ENCODE measurements around the gene SACS. TPM values are rescaled to one million over a fixed set of nuclear protein-coding genes. Genes with fewer than 3 reads are reported as not detected.
A peak's percentile ranks its signal among the peaks of the same experiment; 100 is the strongest.
"Not testable (repeated sequence)": the region's sequence is repeated elsewhere in the genome, so short reads cannot be mapped to it uniquely, and the experiment has no call there.

Gene SACS
- total and polyA plus RNA-seq, 5 donors: 4.8 to 23.5 (median 15.0) TPM

DNA sequence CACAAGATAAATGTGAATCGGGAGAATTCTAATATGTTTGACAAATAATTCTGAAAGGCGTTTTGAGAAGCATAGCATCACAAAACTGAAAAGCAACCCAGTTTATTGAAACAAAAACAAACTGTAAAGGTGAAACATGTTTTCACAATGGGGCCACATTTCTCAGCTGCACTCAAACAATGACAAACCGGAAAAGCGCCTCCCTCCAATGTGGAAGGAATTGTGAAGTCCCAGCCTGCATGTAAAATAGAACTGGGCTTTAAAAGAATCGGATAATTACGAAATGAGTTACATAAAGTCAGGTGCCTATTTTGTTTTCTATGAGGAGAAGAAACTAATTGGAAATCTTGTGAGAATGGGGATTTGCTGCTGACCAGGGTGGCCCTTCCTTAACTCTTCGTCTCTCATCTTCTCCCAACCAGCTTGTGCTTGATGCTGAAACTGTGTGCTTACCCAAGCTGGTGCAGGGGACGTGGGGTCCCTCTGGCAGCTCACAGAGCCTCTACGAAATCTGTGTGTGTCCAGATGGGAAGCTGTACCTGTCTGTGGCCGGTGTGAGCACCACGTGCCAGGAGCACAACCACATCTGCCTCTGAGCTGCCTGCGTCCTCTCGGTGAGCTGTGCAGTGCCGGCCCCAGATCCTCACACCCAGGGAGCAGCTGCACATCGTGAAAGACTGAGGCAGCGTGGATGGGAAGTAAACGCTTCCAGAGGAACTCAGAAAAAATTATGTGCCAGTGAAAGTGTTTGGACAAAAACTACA lies 109.4 kb downstream of the SACS start:
- DNase-seq (no peak), ATAC-seq (peak in 1 of 2 donors; percentile 19)
- Histone ChIP-seq H3K9me3 (ENCODE audit: control insufficient read depth, low read length) (no peaks in the 10 kb centered on the region), H3K27ac (ENCODE audit: low read length) (no peak overlapping the region), H3K4me3 (ENCODE audit: low read length) (no peak overlapping the region), H3K27me3 (ENCODE audit: control insufficient read depth, insufficient read depth) (no peaks in the 10 kb centered on the region), H3K4me1 (ENCODE audit: control insufficient read depth, insufficient read depth, low read length) (peaks cover 3% of the 10 kb centered on the region)
- WGBS: 66% methylated on average over 17 of the region's 17 CpGs
- intact Hi-C loops (cut with DNase I): loop anchor here in 1 of 4 donors (10.0 kb wide), 1 partner anchor 509 kb away; no protein-coding TSS in a partner anchor

DNA sequence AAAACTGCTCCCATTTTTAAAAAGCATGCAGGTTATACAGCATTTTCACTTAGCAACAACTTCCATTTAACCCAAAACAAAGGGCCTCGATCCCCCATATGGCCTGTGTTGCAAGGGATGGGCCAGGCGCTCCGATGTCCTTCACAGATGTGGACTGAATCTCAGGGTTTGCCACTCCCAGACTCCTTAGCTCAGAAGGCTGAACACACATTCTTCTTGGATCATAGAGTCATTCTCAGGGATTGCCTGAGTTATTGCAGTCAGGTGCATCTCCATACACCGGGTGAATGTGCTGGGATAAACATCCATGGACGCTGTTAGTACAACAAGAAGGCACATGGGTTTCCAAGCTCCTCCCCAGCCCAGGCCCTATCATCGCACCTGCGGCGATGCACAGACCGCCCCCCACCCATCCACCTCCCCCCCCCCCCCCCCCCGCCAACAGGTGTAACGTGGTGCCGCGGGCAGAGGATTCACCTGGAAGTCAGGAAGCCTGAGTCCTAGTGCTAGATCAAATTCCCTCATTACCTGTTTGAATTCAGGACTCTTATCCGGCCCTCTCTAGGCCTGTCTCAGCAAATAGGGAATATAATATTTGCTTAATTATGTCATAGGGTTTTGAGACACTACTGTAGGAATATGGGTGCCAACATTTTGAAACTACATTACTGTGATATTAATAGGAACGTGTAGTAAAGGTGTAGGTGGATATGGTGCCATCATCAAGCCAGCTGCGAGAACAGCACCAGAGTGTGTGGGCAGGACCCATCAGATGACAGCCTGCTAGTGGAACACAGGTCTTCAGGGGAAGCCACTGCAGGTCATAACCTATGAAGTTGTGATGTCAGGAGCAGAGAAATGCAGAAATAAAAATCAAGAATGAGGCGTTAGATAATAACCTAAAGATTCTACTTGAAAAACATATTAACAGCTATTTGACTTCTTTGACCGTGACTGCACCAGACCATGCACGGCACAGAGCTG lies 110.9 kb downstream of the SACS start:
- DNase-seq: no peak
- ATAC-seq: no peak
- intact Hi-C loops (cut with DNase I): loop anchor here in 1 of 4 donors (10.0 kb wide), 1 partner anchor 508 kb away; no protein-coding TSS in a partner anchor
- 89% methylated on average over 19 of the region's 19 CpGs for WGBS
- Histone ChIP-seq H3K27me3 (ENCODE audit: control insufficient read depth, insufficient read depth) (no peaks in the 10 kb centered on the region), H3K4me3 (ENCODE audit: low read length) (no peak overlapping the region), H3K27ac (ENCODE audit: low read length) (no peak overlapping the region), H3K4me1 (ENCODE audit: control insufficient read depth, insufficient read depth, low read length) (peaks cover 3% of the 10 kb centered on the region), H3K9me3 (ENCODE audit: control insufficient read depth, low read length) (no peaks in the 10 kb centered on the region)

DNA sequence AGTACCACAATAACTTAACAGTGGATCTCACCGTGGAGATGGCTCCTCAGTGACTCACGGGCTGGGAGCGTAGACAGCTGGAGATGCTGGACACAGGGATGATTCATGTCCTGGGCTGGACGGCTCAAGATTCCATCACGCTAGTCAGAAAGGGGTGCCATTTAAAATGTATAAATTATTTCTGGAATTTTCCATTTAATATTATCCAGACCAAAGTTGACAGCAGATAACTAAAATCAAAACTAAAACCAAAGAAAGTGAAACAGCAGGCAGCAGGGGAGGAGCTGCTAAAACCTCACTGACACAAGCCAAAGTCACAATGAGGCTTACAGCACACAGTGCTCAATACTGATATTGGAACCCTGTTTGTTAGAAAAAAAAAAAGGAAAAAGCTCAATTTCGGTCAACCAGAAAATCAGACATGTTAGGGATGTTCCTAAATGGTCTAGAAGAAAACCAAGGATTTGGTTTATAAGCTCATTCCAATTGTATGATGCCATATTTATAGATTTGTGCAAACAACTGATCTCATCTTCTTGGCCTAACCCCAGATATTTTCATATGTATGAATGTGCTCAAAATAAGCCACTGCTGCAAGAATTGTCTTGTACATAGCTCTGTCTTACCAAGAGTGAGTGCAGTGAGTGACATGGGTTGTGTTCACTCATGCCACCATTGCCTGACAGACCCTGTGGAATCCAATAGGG lies 111.8 kb downstream of the SACS start:
- peak; percentile 83 to 93 for ATAC-seq
- H3K4me1 ChIP-seq (ENCODE audit: control insufficient read depth, insufficient read depth, low read length): peaks cover 3% of the 10 kb centered on the region
- DNase-seq: peak; percentile 56 to 76 (median 75)
- no peak overlapping the region for H3K27ac ChIP-seq (ENCODE audit: low read length)
- H3K9me3 ChIP-seq (ENCODE audit: control insufficient read depth, low read length): no peaks in the 10 kb centered on the region
- peak overlapping the region; percentile 23 for H3K4me3 ChIP-seq (ENCODE audit: low read length)
- intact Hi-C loops (cut with DNase I): loop anchor here in 1 of 4 donors (10.0 kb wide), 1 partner anchor 507 kb away; no protein-coding TSS in a partner anchor
- H3K27me3 ChIP-seq (ENCODE audit: control insufficient read depth, insufficient read depth): no peaks in the 10 kb centered on the region
- WGBS: 38% methylated on average over 6 of the region's 6 CpGs

DNA sequence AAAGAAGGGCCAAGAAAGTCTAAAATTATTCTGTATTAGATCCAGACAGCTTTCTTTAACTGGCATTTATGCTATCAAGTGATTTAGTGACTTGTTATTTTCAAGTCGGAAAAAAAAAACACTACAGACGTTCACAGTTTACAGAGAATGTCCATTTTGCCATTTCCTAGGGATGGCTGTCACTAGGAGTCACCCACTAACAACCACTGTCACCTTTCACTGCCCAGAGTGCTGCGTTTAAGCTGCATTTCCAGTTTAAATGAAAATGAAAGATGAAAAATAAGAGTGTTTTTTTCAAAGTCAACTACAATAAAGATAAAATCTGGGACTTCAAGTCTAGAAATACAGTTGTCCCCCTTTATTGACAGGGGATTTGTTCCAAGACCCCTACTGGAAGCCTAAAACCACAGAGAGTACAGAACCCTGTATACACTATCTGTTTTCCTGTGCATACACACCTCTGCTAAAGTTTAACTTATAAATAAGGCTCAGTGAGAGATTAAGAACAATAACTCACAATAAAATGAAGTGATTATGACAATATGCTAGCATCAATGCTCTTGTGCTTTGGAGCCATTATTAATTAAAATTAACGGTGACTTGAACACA lies 112.5 kb downstream of the SACS start:
- H3K9me3 ChIP-seq (ENCODE audit: control insufficient read depth, low read length): no peaks in the 10 kb centered on the region
- peaks cover 3% of the 10 kb centered on the region for H3K4me1 ChIP-seq (ENCODE audit: control insufficient read depth, insufficient read depth, low read length)
- DNase-seq (no peak), ATAC-seq (no peak)
- no peak overlapping the region for H3K27ac ChIP-seq (ENCODE audit: low read length)
- no peaks in the 10 kb centered on the region for H3K27me3 ChIP-seq (ENCODE audit: control insufficient read depth, insufficient read depth)
- WGBS: 43% methylated on average over 4 of the region's 4 CpGs
- no peak overlapping the region for H3K4me3 ChIP-seq (ENCODE audit: low read length)
- intact Hi-C loops (cut with DNase I): loop anchor here in 1 of 4 donors (10.0 kb wide), 1 partner anchor 506 kb away; no protein-coding TSS in a partner anchor

DNA sequence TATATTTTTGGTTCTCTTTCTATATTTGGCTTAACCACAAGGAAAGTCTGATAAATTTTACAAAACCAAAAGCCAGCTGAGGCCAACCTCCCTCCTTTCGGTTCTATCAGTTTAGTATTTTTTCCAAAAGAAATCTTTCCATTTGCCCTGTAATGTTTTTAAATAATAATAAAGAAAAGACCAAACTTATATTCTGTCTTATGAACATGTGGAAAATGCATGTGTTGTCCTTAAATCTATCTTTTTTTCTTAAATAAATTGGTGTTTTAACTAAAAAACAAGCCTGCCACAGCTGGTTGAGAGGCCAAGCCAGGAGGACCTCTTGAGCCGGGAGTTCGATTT lies 113.6 kb downstream of the SACS start:
- 65% methylated on average over 3 of the region's 3 CpGs for WGBS
- no peak overlapping the region for H3K27ac ChIP-seq (ENCODE audit: low read length)

DNA sequence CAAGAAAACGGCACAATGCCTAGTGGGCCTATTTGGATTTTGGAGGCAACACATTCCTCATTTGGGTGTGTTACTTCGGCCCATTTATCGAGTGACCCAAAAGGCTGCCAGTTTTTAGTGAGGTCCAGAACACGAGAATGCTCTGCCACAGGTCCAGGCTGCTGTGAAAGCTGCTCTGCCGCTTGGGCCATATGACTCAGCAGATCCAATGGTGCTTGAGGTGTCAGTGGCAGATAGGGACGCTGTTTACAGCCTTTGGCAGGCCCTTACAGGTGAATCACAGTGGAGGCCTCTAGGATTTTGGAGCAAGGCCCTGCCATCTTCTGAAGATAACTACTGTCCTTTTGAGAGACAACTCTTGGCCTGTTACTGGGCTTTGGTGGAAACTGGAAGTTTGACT lies 118.7 kb downstream of the SACS start:
- WGBS: 93% methylated on average over 6 of the region's 6 CpGs
- H3K4me3 ChIP-seq (ENCODE audit: low read length); ATAC-seq; DNase-seq; H3K27ac ChIP-seq (ENCODE audit: low read length); H3K4me1 ChIP-seq (ENCODE audit: control insufficient read depth, insufficient read depth, low read length); H3K27me3 ChIP-seq (ENCODE audit: control insufficient read depth, insufficient read depth); H3K9me3 ChIP-seq (ENCODE audit: control insufficient read depth, low read length); intact Hi-C loops (cut with DNase I): not testable (repeated sequence)

More for the DNA sequence above, 113.6 kb downstream of the SACS start:
- Histone ChIP-seq H3K9me3 (ENCODE audit: control insufficient read depth, low read length) (no peaks in the 10 kb centered on the region), H3K4me3 (ENCODE audit: low read length) (no peak overlapping the region), H3K4me1 (ENCODE audit: control insufficient read depth, insufficient read depth, low read length) (peaks cover 3% of the 10 kb centered on the region), H3K27me3 (ENCODE audit: control insufficient read depth, insufficient read depth) (no peaks in the 10 kb centered on the region)
- intact Hi-C loops (cut with DNase I): loop anchor here in 1 of 4 donors (10.0 kb wide), 1 partner anchor 505 kb away; no protein-coding TSS in a partner anchor
- DNase-seq (no peak), ATAC-seq (no peak)

DNA sequence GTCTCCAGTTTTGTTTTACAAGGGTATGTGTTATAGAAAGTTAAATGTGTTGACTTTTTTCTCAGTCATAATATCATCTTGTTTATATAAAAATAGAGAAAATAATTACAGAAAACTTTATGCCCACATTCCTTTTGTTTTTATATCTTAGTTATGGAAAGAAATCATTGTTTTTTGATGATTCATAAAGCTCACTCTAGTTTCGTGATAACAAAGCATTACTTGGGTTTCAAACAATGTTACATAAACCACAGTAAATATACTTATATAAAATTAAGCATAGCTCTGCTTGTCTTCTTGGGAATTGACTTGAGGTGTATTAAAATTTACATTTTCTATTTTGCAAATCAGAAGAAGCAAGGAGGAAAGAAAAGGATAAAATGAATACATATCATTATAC lies 140.9 kb downstream of the SACS start:
- H3K4me3 ChIP-seq (ENCODE audit: low read length): no peak overlapping the region
- H3K27me3 ChIP-seq (ENCODE audit: control insufficient read depth, insufficient read depth): no peaks in the 10 kb centered on the region
- H3K9me3 ChIP-seq (ENCODE audit: control insufficient read depth, low read length): no peaks in the 10 kb centered on the region
- DNase-seq: no peak
- 73% methylated on average over 1 of the region's 1 CpG for WGBS
- intact Hi-C loops (cut with DNase I): no loop called here
- H3K4me1 ChIP-seq (ENCODE audit: control insufficient read depth, insufficient read depth, low read length): peaks cover 2% of the 10 kb centered on the region
- no peak for ATAC-seq
- H3K27ac ChIP-seq (ENCODE audit: low read length): no peak overlapping the region

DNA sequence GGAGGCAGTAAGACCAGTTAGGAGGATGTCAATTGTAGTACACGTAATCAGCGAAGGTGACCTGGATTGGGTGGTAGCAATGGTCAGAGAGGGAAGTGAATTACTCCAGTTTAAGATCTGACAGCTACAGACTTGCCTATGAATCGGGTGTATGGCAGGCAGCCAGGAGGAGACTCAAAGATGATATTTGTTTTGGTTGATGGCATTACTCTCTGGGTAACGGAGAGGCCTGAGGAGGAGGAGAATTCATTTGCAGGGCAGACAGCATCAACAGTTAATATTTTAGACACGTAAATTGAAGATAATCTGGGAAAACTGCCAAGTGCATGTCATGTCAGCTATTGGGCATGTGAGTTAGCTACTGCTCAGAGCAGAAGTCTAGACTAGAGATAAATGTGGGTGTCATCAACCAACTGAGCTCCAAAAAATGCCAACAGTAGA lies 143.6 kb downstream of the SACS start:
- DNase-seq (peak in 2 of 3 donors; percentile 40 to 65), ATAC-seq (peak; percentile 83 to 87)
- Histone ChIP-seq H3K27me3 (ENCODE audit: control insufficient read depth, insufficient read depth) (no peaks in the 10 kb centered on the region), H3K4me3 (ENCODE audit: low read length) (no peak overlapping the region), H3K9me3 (ENCODE audit: control insufficient read depth, low read length) (no peaks in the 10 kb centered on the region), H3K4me1 (ENCODE audit: control insufficient read depth, insufficient read depth, low read length) (peaks cover 2% of the 10 kb centered on the region), H3K27ac (ENCODE audit: low read length) (peak overlapping the region; percentile 74)
- WGBS: 34% methylated on average over 5 of the region's 5 CpGs
- intact Hi-C loops (cut with DNase I): no loop called here

DNA sequence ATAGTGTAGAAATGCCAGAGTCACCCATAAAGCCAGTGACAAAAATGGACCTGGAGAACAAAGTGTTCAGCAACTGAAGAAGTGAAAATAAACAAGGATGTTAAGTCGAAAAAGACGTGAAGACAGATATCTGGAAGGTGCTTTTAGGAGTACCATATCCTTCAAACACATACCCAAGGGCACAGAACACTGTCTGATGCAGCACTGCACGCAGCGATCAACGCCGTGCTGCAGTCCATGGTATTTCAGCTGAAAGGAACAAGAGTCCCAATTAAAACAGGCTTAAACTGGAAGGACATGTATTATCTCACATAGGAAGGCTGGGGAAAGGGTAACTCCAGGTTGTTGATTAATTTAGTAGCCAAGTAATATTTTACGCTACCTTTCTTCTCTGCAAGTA lies 144.5 kb downstream of the SACS start:
- H3K27ac ChIP-seq (ENCODE audit: low read length): no peak overlapping the region

DNA sequence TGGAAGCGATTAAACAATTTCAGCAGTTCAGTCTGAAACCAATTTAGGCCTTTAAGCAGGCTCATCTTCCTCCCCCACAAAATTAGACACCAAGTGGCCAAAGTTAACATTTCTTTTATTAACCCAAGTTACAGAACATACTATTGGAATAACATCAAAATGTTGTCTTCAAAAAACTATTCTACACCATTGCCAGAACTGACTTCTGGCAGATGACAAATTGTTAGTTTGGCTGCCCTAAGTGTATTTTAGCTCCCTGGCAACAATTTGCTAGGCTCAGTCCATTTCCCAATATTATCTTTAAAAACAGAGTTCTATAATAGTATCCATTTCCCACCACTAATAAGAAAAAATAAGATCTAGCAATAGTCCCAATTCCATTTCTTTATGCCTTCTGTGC lies 144.9 kb downstream of the SACS start:
- WGBS: 82% methylated on average over 1 of the region's 1 CpG
- peaks cover 2% of the 10 kb centered on the region for H3K4me1 ChIP-seq (ENCODE audit: control insufficient read depth, insufficient read depth, low read length)
- no peaks in the 10 kb centered on the region for H3K9me3 ChIP-seq (ENCODE audit: control insufficient read depth, low read length)
- no peaks in the 10 kb centered on the region for H3K27me3 ChIP-seq (ENCODE audit: control insufficient read depth, insufficient read depth)
- ATAC-seq: peak in 1 of 2 donors; percentile 49
- intact Hi-C loops (cut with DNase I): no loop called here
- DNase-seq: no peak
- H3K27ac ChIP-seq (ENCODE audit: low read length): no peak overlapping the region
- no peak overlapping the region for H3K4me3 ChIP-seq (ENCODE audit: low read length)

More for the DNA sequence above, 144.5 kb downstream of the SACS start:
- ATAC-seq: peak; percentile 64 to 82
- intact Hi-C loops (cut with DNase I): no loop called here
- Histone ChIP-seq H3K27me3 (ENCODE audit: control insufficient read depth, insufficient read depth) (no peaks in the 10 kb centered on the region), H3K4me3 (ENCODE audit: low read length) (no peak overlapping the region), H3K4me1 (ENCODE audit: control insufficient read depth, insufficient read depth, low read length) (peaks cover 2% of the 10 kb centered on the region), H3K9me3 (ENCODE audit: control insufficient read depth, low read length) (no peaks in the 10 kb centered on the region)
- 32% methylated on average over 7 of the region's 7 CpGs for WGBS
- no peak for DNase-seq

Data from right cardiac atrium (tissue), 5 donors.